Activated CD8-positive, alpha-beta memory T cell treated with anti-CD3 and anti-CD28 coated beads for 36 hours (primary cell): ENCODE results near the gene EYA3. TPM values are rescaled to one million over a fixed set of nuclear protein-coding genes. Genes with fewer than 3 reads are reported as not detected.

Source experiments
- CTCF ChIA-PET: fragments of 350-600 bp; sonication (Branson Sonifier 250); formaldehyde crosslinking; loops from one replicate; lab custom pipeline; 2021; ENCODE audit warnings: antibody characterized with exemption; lab: Charles Lee
- POLR2A ChIA-PET: fragments of 350-600 bp; sonication (Branson Sonifier 250); formaldehyde crosslinking; loops from one replicate; lab custom pipeline; 2021; ENCODE audit warnings: antibody characterized with exemption; lab: Charles Lee
- total RNA-seq, 2 experiments: library from RNA; stranded (reverse); gene quantifications; one replicate each; pipeline ENCODE4 v1.2.3, GENCODE V29; 2021

Gene EYA3
- total RNA-seq, 2 experiments from 2014 or later = 37.5 to 39.6 TPM

GRCh38 chr1:28115267-28115666 is 26.9 kb upstream of the EYA3 start:
- CTCF ChIA-PET = interaction anchor here (1.2 to 1.4 kb wide), 2 partner anchors 24 to 29 kb away, joined by 3 to 4 read pairs; no protein-coding TSS in a partner anchor
- POLR2A ChIA-PET = no interaction called here

- ChIA-PET POLR2A (no interaction called here), CTCF (interaction anchor here (1.2 to 1.4 kb wide), 2 partner anchors 23 to 29 kb away, joined by 3 to 4 read pairs; no protein-coding TSS in a partner anchor)
Measured at GRCh38 chr1:28114844-28115243, 26.4 kb upstream of the EYA3 start.

- ChIA-PET CTCF (no interaction called here), POLR2A (no interaction called here)
Measured at GRCh38 chr1:28113242-28113572, 24.8 kb upstream of the EYA3 start.

GRCh38 chr1:28112388-28113241 is 24.2 kb upstream of the EYA3 start:
- ChIA-PET CTCF (interaction anchor here (0.6 to 0.9 kb wide), 3 partner anchors 22 to 945 kb away, joined by 4 to 6 read pairs (median 5); no protein-coding TSS in a partner anchor), POLR2A (no interaction called here)

GRCh38 chr1:28111157-28111556 is 22.7 kb upstream of the EYA3 start:
- CTCF ChIA-PET = interaction anchor here (0.9 kb wide), 1 partner anchor 38 kb away, joined by 4 read pairs; no protein-coding TSS in a partner anchor
- POLR2A ChIA-PET = no interaction called here

- ChIA-PET CTCF (no interaction called here), POLR2A (no interaction called here)
Measured at GRCh38 chr1:28110555-28110954, 22.1 kb upstream of the EYA3 start.

- POLR2A ChIA-PET = interaction anchor here (0.7 kb wide), 1 partner anchor 64 kb away, joined by 4 read pairs; no protein-coding TSS in a partner anchor
- CTCF ChIA-PET = interaction anchor here (1.4 to 1.5 kb wide), 2 partner anchors 26 to 100 kb away, joined by 3 to 4 read pairs; no protein-coding TSS in a partner anchor
Measured at GRCh38 chr1:28109639-28110038, 21.2 kb upstream of the EYA3 start.

GRCh38 chr1:28108001-28108400 is 19.6 kb upstream of the EYA3 start:
- POLR2A ChIA-PET = no interaction called here
- CTCF ChIA-PET = interaction anchor here (1.5 kb wide), 1 partner anchor 102 kb away, joined by 4 read pairs; no protein-coding TSS in a partner anchor

- CTCF ChIA-PET = no interaction called here
- POLR2A ChIA-PET = no interaction called here
Measured at GRCh38 chr1:28104866-28105467, 16.6 kb upstream of the EYA3 start.

GRCh38 chr1:28102189-28102588 is 13.8 kb upstream of the EYA3 start:
- POLR2A ChIA-PET = interaction anchor here (0.6 kb wide), 1 partner anchor 271 kb away, joined by 6 read pairs; no protein-coding TSS in a partner anchor
- CTCF ChIA-PET = interaction anchor here (2.1 kb wide), 1 partner anchor 10 kb away, joined by 6 read pairs; no protein-coding TSS in a partner anchor

- CTCF ChIA-PET = interaction anchor here (1.3 kb wide), 1 partner anchor 85 kb away, joined by 3 read pairs; no protein-coding TSS in a partner anchor
- POLR2A ChIA-PET = no interaction called here
Measured at GRCh38 chr1:28099050-28099769, 10.8 kb upstream of the EYA3 start.

- CTCF ChIA-PET = no interaction called here
- POLR2A ChIA-PET = no interaction called here
Measured at GRCh38 chr1:28097100-28097472, 8.7 kb upstream of the EYA3 start.

GRCh38 chr1:28096210-28097099 is 8.0 kb upstream of the EYA3 start:
- ChIA-PET CTCF (no interaction called here), POLR2A (no interaction called here)

- CTCF ChIA-PET = interaction anchor here (0.7 to 6.2 kb wide), 15 partner anchors 11 to 237 kb away, joined by 3 to 44 read pairs (median 4); partner anchors contain the start of genes MED18 and SMPDL3B
- POLR2A ChIA-PET = no interaction called here
Measured at GRCh38 chr1:28091043-28091781, 2.8 kb upstream of the EYA3 start.

- POLR2A ChIA-PET = interaction anchor here (0.6 to 1.6 kb wide), 5 partner anchors 31 to 257 kb away, joined by 3 to 8 read pairs (median 4); partner anchors contain the start of gene PPP1R8
- CTCF ChIA-PET = interaction anchor here (0.6 to 6.2 kb wide), 5 partner anchors 121 to 254 kb away, joined by 3 to 44 read pairs (median 4); no protein-coding TSS in a partner anchor
Measured at GRCh38 chr1:28087614-28088167, 719 bp downstream of the EYA3 start.

GRCh38 chr1:28086651-28087050 is 1.8 kb downstream of the EYA3 start:
- CTCF ChIA-PET = interaction anchor here (1.5 kb wide), 1 partner anchor 160 kb away, joined by 4 read pairs; no protein-coding TSS in a partner anchor
- POLR2A ChIA-PET = no interaction called here

- ChIA-PET POLR2A (no interaction called here), CTCF (interaction anchor here (0.5 kb wide), 1 partner anchor 184 kb away, joined by 3 read pairs; no protein-coding TSS in a partner anchor)
Measured at GRCh38 chr1:28085129-28085528, 3.3 kb downstream of the EYA3 start.
